ENCODE measurements around the gene CPB1. TPM values are rescaled to one million over a fixed set of nuclear protein-coding genes. Genes with fewer than 3 reads are reported as not detected.

CPB1 gene
- total RNA-seq, 2 donors from 2014 or later: 0.41 TPM; not detected in 1

DNA sequence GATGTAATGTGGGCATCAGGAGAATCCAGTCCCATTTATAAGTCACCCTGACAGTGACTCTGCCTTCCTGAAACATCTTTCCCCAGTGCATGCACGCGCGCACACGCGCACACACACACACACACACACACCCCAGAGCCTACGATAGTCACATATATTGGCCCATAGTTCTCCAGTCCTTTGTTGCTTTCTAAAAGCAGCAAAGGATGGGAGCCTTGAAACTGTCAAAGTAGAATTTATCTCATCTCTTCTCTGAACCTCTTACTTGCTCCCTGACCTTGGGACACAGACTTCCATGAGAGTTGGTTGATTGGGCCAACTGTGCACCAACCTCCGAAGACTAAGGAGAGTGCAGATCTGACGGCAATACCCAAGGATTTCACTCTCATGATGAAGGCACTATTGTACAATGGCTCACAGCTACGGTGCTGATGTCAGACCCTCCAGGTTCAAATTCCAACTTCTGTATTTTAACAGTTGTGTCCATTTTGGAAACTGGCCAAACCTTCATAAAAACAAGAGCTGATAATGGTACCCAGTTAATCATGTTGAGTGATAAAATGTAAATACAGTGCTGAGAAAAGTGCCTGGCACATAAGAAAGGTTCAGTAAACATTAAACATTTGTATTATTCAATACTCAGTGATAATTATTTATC is 45.8 kb downstream of the CPB1 start:
- ATAC-seq: no peak
- DNase-seq: no peak
- intact Hi-C loops (cut with DNase I): no loop called here

DNA sequence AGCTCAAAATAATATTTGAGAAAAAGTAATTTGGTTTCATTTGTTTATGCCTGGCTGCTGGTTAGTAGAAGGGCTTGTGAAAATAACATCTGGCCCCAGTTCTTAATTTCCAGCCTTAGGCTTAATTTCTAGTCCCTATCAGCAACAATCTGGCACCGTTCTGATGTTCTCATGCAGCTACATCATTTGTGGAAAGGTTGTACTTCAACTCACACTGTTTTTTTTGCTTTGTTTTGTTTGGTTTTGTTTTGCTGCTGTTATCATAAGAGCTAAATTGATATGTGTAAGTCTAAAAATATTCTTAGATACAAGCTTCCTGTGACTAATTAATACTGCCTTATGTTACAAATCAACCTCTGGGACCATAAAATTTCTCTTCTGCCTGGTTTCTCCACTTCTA is 46.4 kb downstream of the CPB1 start:
- no peak for ATAC-seq
- DNase-seq: no peak
- intact Hi-C loops (cut with DNase I): no loop called here

DNA sequence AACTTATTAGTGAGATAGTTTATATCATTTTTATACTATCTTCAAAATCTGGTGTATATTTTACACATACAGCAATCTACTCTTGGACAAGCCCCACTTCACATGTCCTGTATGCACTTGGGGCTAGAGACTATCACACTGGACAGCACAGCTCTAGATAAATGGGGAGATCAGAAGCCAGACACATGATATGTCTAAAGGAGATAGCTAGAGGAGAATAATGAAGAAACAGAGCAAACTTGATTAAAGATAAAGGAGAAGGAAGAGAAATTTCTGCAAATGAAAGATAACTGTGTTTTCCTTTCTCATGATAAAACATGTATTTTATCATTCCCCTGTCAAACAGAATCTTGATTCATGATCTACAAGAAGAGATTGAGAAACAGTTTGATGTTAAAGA is 50.5 kb downstream of the CPB1 start:
- DNase-seq: no peak
- intact Hi-C loops (cut with DNase I): no loop called here
- ATAC-seq: no peak

DNA sequence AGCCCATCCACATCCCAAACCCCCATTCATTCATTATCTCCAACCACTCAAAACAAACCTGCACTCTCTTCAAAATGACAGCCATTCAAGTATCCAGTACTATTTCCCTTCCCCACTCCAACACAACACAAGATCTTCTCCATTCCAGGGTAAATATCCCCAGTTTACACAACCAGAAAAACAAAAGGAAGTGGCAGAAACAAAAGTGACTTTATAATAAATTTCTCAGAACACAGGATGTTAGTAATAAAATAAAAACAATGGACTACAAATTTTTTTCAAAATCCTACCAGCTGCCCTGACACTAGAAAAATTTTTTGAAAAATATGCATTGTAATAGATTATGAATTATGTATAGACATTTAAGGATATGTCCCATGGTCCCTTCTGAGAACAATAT is 51.6 kb downstream of the CPB1 start:
- DNase-seq (no peak), ATAC-seq (no peak)
- intact Hi-C loops (cut with DNase I): no loop called here

DNA sequence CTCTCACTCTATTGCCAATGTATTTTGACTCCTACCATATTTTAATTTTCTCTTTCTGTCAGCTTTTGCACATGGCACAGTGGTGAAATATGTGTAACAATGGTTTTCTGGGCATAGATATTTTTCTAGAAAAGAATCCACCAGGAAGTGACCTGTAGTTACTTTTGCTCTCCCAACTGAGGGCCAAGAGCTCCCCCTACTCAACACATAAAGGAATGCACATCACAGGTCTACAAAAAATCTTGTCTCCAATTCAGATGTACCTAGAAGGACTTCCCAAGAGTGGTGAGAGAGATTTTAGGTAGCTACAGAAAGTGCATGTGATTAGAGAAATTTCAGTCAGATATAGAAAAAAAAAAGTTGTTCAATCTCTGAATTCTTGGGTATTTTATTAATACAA is 53.1 kb downstream of the CPB1 start:
- intact Hi-C loops (cut with DNase I): no loop called here
- DNase-seq (no peak), ATAC-seq (no peak)

DNA sequence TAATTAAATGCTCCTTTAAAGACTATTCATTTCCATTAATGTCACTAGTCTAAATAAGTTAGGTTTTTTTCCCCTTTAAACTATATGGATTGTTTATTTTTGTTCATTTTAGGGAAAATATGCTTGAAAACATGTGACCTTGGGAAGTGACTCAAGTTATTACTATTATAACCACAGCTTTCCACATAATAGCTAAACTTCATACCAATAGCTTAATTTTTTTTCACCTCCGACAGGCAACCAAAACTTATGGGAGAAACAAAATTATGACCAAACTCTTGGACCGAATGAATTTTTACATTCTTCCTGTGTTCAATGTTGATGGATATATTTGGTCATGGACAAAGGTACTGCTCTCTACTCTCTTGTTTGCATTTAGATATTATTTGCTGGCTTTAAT is 53.7 kb downstream of the CPB1 start:
- ATAC-seq: no peak
- intact Hi-C loops (cut with DNase I): no loop called here
- DNase-seq: no peak

DNA sequence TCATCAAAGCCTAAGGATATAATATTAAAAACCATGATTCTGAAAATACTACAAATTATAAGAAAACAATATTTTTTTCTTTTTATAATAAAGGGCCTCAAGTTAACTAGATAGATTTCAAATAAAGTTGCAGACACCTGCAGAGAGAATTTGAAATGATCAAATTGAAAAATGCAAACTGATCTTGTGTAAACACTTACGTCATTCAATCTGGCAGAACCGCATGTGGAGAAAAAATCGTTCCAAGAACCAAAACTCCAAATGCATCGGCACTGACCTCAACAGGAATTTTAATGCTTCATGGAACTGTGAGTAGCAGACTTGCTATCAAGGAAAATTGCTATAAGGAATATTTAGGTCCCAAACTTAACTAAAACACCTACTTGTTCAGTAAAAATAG is 54.7 kb downstream of the CPB1 start:
- intact Hi-C loops (cut with DNase I): no loop called here
- DNase-seq (no peak), ATAC-seq (no peak)

DNA sequence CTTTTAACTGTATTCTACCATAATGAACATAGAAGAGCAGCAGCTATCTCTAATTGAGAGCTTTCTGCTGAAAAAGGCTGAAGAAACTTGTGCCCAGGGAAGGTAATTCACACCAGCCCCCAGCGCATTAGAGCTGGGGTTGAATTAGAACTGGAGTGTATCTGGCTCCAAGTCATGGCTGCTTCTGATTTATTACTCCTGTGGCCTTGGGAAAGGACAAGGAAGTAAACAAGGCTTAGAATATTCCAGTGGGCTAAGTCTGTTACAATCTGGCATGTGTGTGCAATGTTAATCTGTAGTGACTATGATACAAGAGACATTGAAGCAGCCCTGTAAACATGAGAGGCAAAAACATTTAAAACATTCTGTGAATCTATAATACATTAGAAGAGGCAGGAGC is 55.6 kb downstream of the CPB1 start:
- intact Hi-C loops (cut with DNase I): no loop called here
- DNase-seq (no peak), ATAC-seq (no peak)

DNA sequence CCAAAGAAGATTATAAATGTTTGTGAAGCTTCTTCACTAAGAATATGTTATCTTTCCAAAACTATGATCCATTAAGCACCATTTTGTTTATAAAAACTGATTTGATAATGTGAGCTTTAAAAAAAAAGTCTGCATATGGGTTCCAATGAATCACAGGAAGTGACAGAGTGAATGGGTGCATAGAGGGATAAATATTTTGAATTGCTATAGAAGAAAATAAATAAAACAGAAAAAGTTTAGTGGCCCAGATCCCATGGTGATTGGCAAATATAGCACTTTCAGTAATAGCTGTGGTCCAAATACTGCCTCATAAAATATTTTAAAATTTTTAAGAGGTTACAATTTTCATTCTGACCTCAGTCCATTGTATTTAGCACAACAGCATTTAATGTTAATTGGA is 56.6 kb downstream of the CPB1 start:
- ATAC-seq: no peak
- intact Hi-C loops (cut with DNase I): no loop called here
- no peak for DNase-seq

DNA sequence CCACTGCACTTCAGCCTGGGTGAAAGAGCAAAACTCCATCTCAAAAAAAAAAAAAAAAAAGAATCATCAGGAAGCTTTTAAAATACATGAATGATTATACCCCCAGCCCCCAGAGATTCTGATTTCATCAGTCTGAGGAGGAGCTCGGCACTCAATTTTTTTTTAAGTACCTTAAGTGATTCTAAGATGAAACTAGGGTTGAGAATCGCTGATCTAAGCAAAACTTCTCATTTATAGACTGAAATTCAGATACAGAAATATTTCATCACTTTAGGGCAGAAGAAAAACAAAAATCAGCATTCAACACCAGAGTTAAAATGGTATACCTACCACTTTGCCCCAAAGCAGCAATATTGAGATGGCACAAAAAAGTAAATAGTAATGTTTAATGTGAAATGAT is 62.2 kb downstream of the CPB1 start:
- intact Hi-C loops (cut with DNase I): no loop called here
- no peak for ATAC-seq
- DNase-seq: no peak

DNA sequence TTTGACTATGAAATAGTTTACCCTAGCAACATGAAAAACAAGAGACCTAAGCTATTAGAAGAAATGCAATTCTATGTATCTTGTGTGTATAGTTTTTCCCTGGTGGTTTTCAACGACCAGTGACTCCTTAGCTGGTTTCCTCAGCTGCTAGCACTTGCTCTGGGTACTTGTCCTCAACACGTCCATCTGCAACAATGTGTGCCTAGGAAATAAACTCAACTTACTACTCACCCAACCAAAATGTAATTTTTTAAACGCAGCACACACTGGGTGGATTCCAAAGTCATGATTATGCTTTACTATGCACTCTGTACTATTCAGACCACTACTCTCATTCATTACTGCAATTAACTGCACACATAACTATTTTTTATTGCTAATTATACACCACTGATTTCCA is 68.5 kb downstream of the CPB1 start:
- ATAC-seq (no peak), DNase-seq (no peak)
- intact Hi-C loops (cut with DNase I): no loop called here

DNA sequence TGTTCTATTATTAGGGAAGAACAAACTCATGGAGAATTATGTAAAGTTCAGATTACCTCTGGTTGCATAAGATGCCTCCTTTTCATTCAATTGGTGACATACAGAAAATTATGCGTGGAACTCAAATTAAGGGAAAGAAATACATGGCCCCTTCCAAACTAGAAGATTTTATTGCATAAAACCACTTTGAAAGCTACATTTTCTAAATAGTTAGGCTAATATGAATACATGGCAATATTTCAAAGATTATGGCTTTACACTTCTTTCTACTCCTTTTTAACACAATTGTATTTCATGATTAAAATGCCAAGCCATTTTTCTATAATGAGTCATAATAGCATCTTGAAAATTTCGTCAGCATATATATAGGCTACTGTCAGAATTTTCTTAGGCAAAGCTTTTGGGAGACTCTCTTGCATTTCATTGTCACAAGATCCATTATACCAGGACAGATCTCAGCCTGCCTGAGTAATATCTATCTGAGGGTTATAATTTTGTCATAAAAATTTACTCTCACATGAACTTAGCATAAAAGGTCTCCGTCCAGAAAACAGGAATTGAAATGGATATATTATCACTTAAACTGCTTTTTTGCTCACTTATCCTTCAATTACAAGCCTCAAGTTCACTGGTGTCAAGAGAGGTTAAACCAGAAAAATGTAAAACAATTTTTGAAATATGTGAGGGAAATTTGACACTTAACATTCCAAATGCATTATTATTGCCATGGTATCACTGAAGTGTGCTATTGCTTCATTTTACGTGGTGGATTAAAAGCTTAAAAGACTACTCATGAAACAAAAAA is 74.6 kb downstream of the CPB1 start:
- DNase-seq (no peak), ATAC-seq (no peak)
- intact Hi-C loops (cut with DNase I): no loop called here

DNA sequence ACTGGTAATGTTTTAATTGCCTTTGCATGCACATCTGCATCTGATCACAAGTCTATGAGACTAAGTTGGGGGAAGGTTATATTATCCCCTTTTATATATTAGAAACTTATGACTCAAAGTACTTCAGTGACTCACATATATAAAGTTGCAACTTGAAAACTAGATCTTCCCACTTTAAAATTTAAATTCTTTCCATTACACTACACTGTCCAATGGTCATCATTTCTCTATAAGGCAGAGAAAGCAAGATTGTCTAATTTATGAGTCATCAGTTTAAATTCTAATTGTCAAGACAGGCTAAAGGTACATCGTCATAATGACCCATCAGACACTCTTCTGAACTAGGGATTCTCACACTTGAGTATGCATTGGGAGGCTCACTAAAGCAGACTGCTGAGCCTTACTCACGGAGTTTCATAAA is 75.4 kb downstream of the CPB1 start:
- ATAC-seq (no peak), DNase-seq (no peak)
- intact Hi-C loops (cut with DNase I): no loop called here

DNA sequence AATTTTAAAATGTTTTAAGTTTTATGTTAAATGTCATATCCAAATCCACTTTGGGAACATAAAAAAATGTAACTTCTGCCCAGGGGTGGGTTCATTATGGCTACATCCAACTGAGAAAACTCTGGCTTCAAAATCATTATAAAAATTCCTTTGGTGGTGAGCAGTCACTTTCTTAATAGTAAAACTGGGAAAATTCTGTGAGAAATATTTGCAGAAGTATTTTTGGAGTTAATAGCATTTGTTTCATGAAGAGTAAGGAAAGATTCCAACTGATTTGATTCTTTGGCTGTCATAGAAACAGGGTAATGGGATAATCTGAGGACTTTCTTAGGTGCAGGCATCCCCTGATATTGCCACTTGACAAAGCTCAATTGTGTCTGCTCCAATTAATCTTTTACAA is 76.3 kb downstream of the CPB1 start:
- DNase-seq (no peak), ATAC-seq (no peak)

DNA sequence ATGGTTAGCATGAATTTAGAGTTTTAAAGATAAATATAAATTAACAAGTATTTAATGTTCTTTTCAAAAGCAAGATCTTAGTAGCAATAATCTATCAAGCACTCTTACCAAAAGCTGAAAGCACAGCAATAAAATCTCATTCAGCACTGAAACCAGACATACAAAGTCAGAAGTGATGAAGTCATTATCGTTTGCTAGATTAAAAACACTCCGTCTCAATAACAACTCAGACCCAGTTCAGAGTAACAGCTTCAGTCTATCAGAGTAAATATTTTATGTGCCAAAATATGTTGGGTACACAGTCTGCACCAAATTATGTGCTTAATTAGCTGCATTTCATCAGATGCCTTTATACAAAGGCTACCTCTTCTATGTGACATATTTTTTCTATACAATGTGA is 79.1 kb downstream of the CPB1 start:
- intact Hi-C loops (cut with DNase I): no loop called here
- DNase-seq (no peak), ATAC-seq (no peak)

More for the DNA sequence above, 76.3 kb downstream of the CPB1 start:
- intact Hi-C loops (cut with DNase I): no loop called here

Other genes with a start within 250 kb of the CPB1 start
- 10 to 100 TPM in 1 of 2 donors, 1 to 10 TPM in 1; 5.3 to 16.5 TPM for gene AGTR1, start 129.9 kb upstream of the CPB1 start, total RNA-seq
- gene CPA3, start 37.5 kb downstream of the CPB1 start, total RNA-seq: 1 to 10 TPM; 1.9 to 4.5 TPM
- gene GYG1, start 163.7 kb downstream of the CPB1 start, total RNA-seq: 100 to 1,000 TPM; 104 to 125 TPM